Measurements from ENCODE around the gene DDR1. TPM values are rescaled to one million over a fixed set of nuclear protein-coding genes. Genes with fewer than 3 reads are reported as not detected.

The DDR1 gene
- total RNA-seq, 4 donors from 2014 or later, result 36.7 to 60.1 (median 39.8) TPM

DNA sequence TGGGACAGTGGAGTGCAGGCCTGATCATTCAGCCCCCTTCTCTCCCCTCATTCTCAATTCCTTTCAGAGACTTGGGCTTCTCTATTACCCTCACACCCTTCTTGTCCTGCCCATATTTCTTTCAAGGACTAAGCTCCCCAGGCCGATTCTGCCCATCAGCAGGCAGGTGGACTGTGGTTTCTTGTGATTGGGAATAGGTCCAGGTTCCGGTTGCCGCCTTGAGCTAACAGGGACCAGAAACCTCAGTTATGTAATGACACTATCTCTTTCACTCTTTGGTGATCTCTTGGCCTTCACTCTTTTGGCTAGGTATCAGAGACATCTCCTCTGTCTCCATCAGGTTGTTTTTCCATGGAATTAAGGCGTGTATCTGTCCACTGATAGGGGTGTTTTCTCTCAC is 62.9 kb downstream of the DDR1 start:
- Histone ChIP-seq H3K9me3 (no peaks in the 10 kb centered on the region), H3K4me1 (peaks cover 0 to 11% (median 6%) of the 10 kb centered on the region in 4 donors), H3K4me3 (no peak overlapping the region), H3K36me3 (no peaks in the 10 kb centered on the region), H3K27me3 (no peaks in the 10 kb centered on the region), H3K27ac (no peak overlapping the region)
- DNase-seq (ENCODE audit: low spot score in 2 of 2), result no peak
- WGBS, 2 donors, result 72 to 86% methylated on average over 4 of the region's 4 CpGs
- TF ChIP-seq EP300 (IDR thresholded peaks at IDR 0.05), result no peak
- no peak for TF ChIP-seq CTCF (IDR thresholded peaks at IDR 0.05)
- TF ChIP-seq POLR2A (IDR thresholded peaks at IDR 0.05), result no peak

DNA sequence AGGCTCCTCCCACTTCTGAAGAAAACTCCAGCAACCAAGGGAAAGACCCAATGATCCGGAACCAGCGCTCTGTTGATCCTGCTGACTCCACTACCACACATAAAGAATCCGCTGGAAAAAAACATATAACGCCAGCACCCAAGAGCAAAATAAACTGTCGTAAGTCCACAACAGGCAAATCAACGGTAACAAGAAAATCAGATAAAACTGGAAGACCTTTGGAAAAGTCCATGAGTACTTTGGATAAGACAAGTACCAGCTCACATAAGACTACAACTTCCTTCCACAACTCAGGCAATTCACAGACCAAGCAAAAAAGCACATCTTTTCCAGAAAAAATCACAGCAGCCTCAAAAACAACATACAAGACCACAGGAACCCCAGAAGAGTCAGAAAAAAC is 64.5 kb downstream of the DDR1 start:
- DNase-seq (ENCODE audit: low spot score in 2 of 2), result no peak
- Histone ChIP-seq H3K4me1 (no peaks in the 10 kb centered on the region), H3K27ac (no peak overlapping the region), H3K4me3 (no peak overlapping the region), H3K9me3 (no peaks in the 10 kb centered on the region), H3K27me3 (no peaks in the 10 kb centered on the region), H3K36me3 (no peaks in the 10 kb centered on the region)
- no peak for TF ChIP-seq EP300 (IDR thresholded peaks at IDR 0.05)
- TF ChIP-seq POLR2A (IDR thresholded peaks at IDR 0.05), result no peak
- TF ChIP-seq CTCF (IDR thresholded peaks at IDR 0.05), result no peak
- WGBS, 2 donors, result 93 to 96% methylated on average over 6 of the region's 6 CpGs

Small RNAs within 50 kb of the gene (small RNA-seq; reads per million reads assigned to genes)
- not detected for gene RF00019

Other genes with a start within 250 kb of the DDR1 start
- gene C6orf136, start 237.4 kb upstream of the DDR1 start, total RNA-seq, result 10 to 100 TPM; 13.5 to 21.4 (median 20.7) TPM
- 10 to 100 TPM; 22.7 to 40.2 (median 29.2) TPM for gene DHX16, start 211.5 kb upstream of the DDR1 start, total RNA-seq
- 10 to 100 TPM; 26.6 to 48.0 (median 35.5) TPM for gene PPP1R18, start 197.9 kb upstream of the DDR1 start, total RNA-seq
- gene NRM, start 193.5 kb upstream of the DDR1 start, total RNA-seq, result 10 to 100 TPM in 1 of 4 donors, 1 to 10 TPM in 3; 6.0 to 13.3 (median 6.9) TPM
- 10 to 100 TPM; 21.3 to 36.0 (median 26.2) TPM for gene MDC1, start 167.2 kb upstream of the DDR1 start, total RNA-seq
- gene TUBB, start 164.2 kb upstream of the DDR1 start, total RNA-seq, result 100 to 1,000 TPM; 152 to 218 (median 207) TPM
- 100 to 1,000 TPM in 1 of 4 donors, 10 to 100 TPM in 3; 83.1 to 157 (median 94.6) TPM for gene FLOT1, start 141.8 kb upstream of the DDR1 start, total RNA-seq
- gene IER3, start 140.0 kb upstream of the DDR1 start, total RNA-seq, result 10 to 100 TPM in 1 of 4 donors, 1 to 10 TPM in 3; 4.5 to 15.3 (median 8.0) TPM
- gene GTF2H4, start 23.7 kb downstream of the DDR1 start, total RNA-seq, result 10 to 100 TPM in 2 of 4 donors, 1 to 10 TPM in 2; 2.2 to 25.2 (median 10.1) TPM
- 10 to 100 TPM; 22.6 to 26.2 (median 24.7) TPM for gene VARS2, start 29.7 kb downstream of the DDR1 start, total RNA-seq
- not detected for gene SFTA2, start 47.7 kb downstream of the DDR1 start, total RNA-seq
- gene MUCL3, start 56.5 kb downstream of the DDR1 start, total RNA-seq, result under 1 TPM in 1 of 4 donors, not detected in 3; under 0.01 TPM
- gene MUC21, start 99.2 kb downstream of the DDR1 start, total RNA-seq, result not detected
- not detected for gene MUC22, start 126.0 kb downstream of the DDR1 start, total RNA-seq
- not detected for gene C6orf15, start 228.1 kb downstream of the DDR1 start, total RNA-seq
- gene PSORS1C1, start 230.3 kb downstream of the DDR1 start, total RNA-seq, result 1 to 10 TPM in 3 of 4 donors, under 1 TPM in 1; 0.42 to 8.5 (median 2.2) TPM
- gene CDSN, start 235.9 kb downstream of the DDR1 start, total RNA-seq, result not detected

Data from tibial nerve (tissue), 4 donors.